WTC11 (cell line): ENCODE data around the gene LAMC2. TPM values are rescaled to one million over a fixed set of nuclear protein-coding genes. Genes with fewer than 3 reads are reported as not detected.

Source experiments
- ATAC-seq: fragments of 200-7000 bp; cut with Tn5 transposase; 2 replicates; pipeline ENCODE4 v1.10.0; 2021; ENCODE audit warnings: mild to moderate bottlenecking, moderate library complexity
- CTCF ChIA-PET: fragments of 300-600 bp; sonication (Branson Sonifier 250); formaldehyde crosslinking; loops from one replicate; lab custom pipeline; 2021; ENCODE audit warnings: antibody characterized with exemption; lab: Charles Lee
- POLR2A ChIA-PET: fragments of 350-600 bp; sonication (Branson Sonifier 250); formaldehyde crosslinking; loops from one replicate; lab custom pipeline; 2021; ENCODE audit warnings: antibody characterized with exemption; lab: Charles Lee
- DNase-seq: peaks from one replicate; pipeline ENCODE4 v3.0.0; 2021; ENCODE audit warnings: low spot score
- H3K27ac Mint-ChIP-seq: 2 replicates; pipeline ENCODE4 v1.8.0; 2021; ENCODE audit warnings: mixed read lengths
- H3K27me3 Mint-ChIP-seq: 2 replicates; pipeline ENCODE4 v1.8.0; 2021; ENCODE audit warnings: low read depth, mild to moderate bottlenecking, moderate library complexity, mixed read lengths
- H3K36me3 Mint-ChIP-seq: 2 replicates; pipeline ENCODE4 v1.8.0; 2021; ENCODE audit warnings: mixed read lengths
- H3K4me1 Mint-ChIP-seq: 2 replicates; pipeline ENCODE4 v1.8.0; 2022; ENCODE audit warnings: mixed read lengths
- H3K4me3 Mint-ChIP-seq: 2 replicates; pipeline ENCODE4 v1.8.0; 2021; ENCODE audit warnings: mild to moderate bottlenecking, moderate library complexity, mixed read lengths
- H3K9me3 Mint-ChIP-seq: 2 replicates; pipeline ENCODE4 v1.8.0; 2021; ENCODE audit warnings: mixed read lengths
- ESRRA ChIP-seq: sonication (generic); formaldehyde crosslinking; IDR thresholded peaks from 2 replicates; pipeline ENCODE4 v1.8.1; 2022; ENCODE audit warnings: mild to moderate bottlenecking, missing genetic modification reagents, borderline replicate concordance
- ETV6 ChIP-seq: sonication (generic); formaldehyde crosslinking; IDR thresholded peaks from 2 replicates; pipeline ENCODE4 v1.8.1; 2022; ENCODE audit warnings: mild to moderate bottlenecking, missing genetic modification reagents
- JUN ChIP-seq: sonication (generic); formaldehyde crosslinking; IDR thresholded peaks from 2 replicates; pipeline ENCODE4 v1.8.0; 2023; ENCODE audit warnings: mild to moderate bottlenecking, missing genetic modification reagents
- MXD4 ChIP-seq: fragments of 250-450 bp; sonication (Bioruptor Pico); IDR thresholded peaks from 2 replicates; pipeline ENCODE4 v1.8.0; 2021; ENCODE audit warnings: mild to moderate bottlenecking, moderate library complexity, borderline replicate concordance
- NFATC4 ChIP-seq: fragments of 250-450 bp; sonication (Bioruptor Pico); IDR thresholded peaks from 2 replicates; pipeline ENCODE4 v1.9.0; 2021; ENCODE audit warnings: mild to moderate bottlenecking
- SMAD4 ChIP-seq: sonication (generic); formaldehyde crosslinking; IDR thresholded peaks from 2 replicates; pipeline ENCODE4 v1.8.0; 2022; ENCODE audit warnings: mild to moderate bottlenecking, missing genetic modification reagents
- TCF7 ChIP-seq: sonication (generic); formaldehyde crosslinking; IDR thresholded peaks from 2 replicates; pipeline ENCODE4 v1.8.0; 2022; ENCODE audit warnings: mild to moderate bottlenecking, low read depth, missing genetic modification reagents, moderate library complexity
- total RNA-seq: library from RNA; stranded (reverse); gene quantifications from 3 replicates; pipeline ENCODE4 v1.2.3, GENCODE V29; 2021
- TF ChIP-seq, protein P1 (sequence below): fragments of 250-450 bp; sonication (Bioruptor Pico); IDR thresholded peaks from 2 replicates; pipeline ENCODE4 v1.9.0; 2021; ENCODE audit warnings: mild to moderate bottlenecking
- TF ChIP-seq, protein P2 (sequence below): sonication (generic); formaldehyde crosslinking; IDR thresholded peaks from 2 replicates; pipeline ENCODE4 v1.8.1; 2023; ENCODE audit warnings: mild to moderate bottlenecking, missing genetic modification reagents
- TF ChIP-seq, protein P3 (sequence below): sonication (generic); formaldehyde crosslinking; IDR thresholded peaks from 2 replicates; pipeline ENCODE4 v1.8.1; 2023; ENCODE audit warnings: mild to moderate bottlenecking, missing genetic modification reagents, moderate library complexity
- TF ChIP-seq, protein P4 (sequence below): fragments of 250-450 bp; sonication (Bioruptor Pico); IDR thresholded peaks from 2 replicates; pipeline ENCODE4 v2.1.2; 2022; ENCODE audit warnings: mild to moderate bottlenecking, moderate library complexity
- TF ChIP-seq, protein P5 (sequence below): fragments of 250-450 bp; sonication (Bioruptor Pico); IDR thresholded peaks from 2 replicates; pipeline ENCODE4 v1.9.0; 2021; ENCODE audit warnings: mild to moderate bottlenecking, borderline replicate concordance
- TF ChIP-seq, protein P6 (sequence below): sonication (generic); formaldehyde crosslinking; IDR thresholded peaks from 2 replicates; pipeline ENCODE4 v1.8.0; 2023; ENCODE audit warnings: missing genetic modification reagents
- TF ChIP-seq, protein P7 (sequence below): sonication (generic); formaldehyde crosslinking; IDR thresholded peaks from 2 replicates; pipeline ENCODE4 v1.8.0; 2022; ENCODE audit warnings: missing genetic modification reagents
- TF ChIP-seq, protein P8 (sequence below): sonication (generic); formaldehyde crosslinking; IDR thresholded peaks from 2 replicates; pipeline ENCODE4 v1.8.1; 2023; ENCODE audit warnings: mild to moderate bottlenecking, moderate library complexity, missing genetic modification reagents
- TF ChIP-seq, protein P9 (sequence below): sonication (generic); formaldehyde crosslinking; IDR thresholded peaks from 2 replicates; pipeline ENCODE4 v1.8.1; 2022; ENCODE audit warnings: missing genetic modification reagents, borderline replicate concordance

The LAMC2 gene
- total RNA-seq, 1 experiment from 2014 or later, result 7.9 TPM

DNA sequence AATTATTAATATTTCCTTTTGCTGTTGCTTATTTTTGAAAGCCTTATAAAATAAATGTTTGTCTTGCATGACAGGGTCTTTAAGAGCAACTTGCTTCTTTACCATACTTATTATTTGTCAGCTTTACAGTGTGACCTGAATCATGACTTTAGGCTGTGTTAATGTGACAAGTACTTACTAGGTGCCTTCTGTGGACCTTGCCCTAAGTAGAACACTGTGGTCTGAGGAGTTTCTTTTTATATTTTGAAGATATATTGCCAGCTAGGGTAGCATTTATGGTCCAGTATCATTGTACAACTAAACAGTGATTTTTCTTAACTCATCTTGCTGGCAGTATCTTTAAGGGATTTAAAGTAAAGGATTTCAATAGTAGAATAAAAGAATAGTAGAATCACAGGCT, 45.4 kb upstream of the LAMC2 start:
- Mint-ChIP-seq H3K9me3 (no peaks in the 10 kb centered on the region), H3K27ac (no peak overlapping the region), H3K4me3 (no peak overlapping the region), H3K36me3 (peaks cover 41% of the 10 kb centered on the region), H3K27me3 (no peaks in the 10 kb centered on the region), H3K4me1 (no peaks in the 10 kb centered on the region)
- ChIA-PET POLR2A (no interaction called here), CTCF (interaction anchor here (1.2 kb wide), 1 partner anchor 87 kb away, joined by 4 read pairs; no protein-coding TSS in a partner anchor)
- ATAC-seq (no peak), DNase-seq (no peak)
- TF ChIP-seq, protein P1, sequence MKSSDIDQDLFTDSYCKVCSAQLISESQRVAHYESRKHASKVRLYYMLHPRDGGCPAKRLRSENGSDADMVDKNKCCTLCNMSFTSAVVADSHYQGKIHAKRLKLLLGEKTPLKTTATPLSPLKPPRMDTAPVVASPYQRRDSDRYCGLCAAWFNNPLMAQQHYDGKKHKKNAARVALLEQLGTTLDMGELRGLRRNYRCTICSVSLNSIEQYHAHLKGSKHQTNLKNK (CRISPR knock-in tag), result no peak
- TF ChIP-seq, protein P2, sequence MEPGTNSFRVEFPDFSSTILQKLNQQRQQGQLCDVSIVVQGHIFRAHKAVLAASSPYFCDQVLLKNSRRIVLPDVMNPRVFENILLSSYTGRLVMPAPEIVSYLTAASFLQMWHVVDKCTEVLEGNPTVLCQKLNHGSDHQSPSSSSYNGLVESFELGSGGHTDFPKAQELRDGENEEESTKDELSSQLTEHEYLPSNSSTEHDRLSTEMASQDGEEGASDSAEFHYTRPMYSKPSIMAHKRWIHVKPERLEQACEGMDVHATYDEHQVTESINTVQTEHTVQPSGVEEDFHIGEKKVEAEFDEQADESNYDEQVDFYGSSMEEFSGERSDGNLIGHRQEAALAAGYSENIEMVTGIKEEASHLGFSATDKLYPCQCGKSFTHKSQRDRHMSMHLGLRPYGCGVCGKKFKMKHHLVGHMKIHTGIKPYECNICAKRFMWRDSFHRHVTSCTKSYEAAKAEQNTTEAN, result no peak
- no peak for TF ChIP-seq SMAD4 (CRISPR knock-in tag)
- no peak for TF ChIP-seq NFATC4 (CRISPR knock-in tag)
- TF ChIP-seq, protein P3, sequence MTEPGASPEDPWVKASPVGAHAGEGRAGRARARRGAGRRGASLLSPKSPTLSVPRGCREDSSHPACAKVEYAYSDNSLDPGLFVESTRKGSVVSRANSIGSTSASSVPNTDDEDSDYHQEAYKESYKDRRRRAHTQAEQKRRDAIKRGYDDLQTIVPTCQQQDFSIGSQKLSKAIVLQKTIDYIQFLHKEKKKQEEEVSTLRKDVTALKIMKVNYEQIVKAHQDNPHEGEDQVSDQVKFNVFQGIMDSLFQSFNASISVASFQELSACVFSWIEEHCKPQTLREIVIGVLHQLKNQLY (CRISPR knock-in tag), result no peak
- TF ChIP-seq TCF7 (CRISPR knock-in tag), result no peak
- no peak for TF ChIP-seq MXD4 (CRISPR knock-in tag)
- TF ChIP-seq, protein P4, sequence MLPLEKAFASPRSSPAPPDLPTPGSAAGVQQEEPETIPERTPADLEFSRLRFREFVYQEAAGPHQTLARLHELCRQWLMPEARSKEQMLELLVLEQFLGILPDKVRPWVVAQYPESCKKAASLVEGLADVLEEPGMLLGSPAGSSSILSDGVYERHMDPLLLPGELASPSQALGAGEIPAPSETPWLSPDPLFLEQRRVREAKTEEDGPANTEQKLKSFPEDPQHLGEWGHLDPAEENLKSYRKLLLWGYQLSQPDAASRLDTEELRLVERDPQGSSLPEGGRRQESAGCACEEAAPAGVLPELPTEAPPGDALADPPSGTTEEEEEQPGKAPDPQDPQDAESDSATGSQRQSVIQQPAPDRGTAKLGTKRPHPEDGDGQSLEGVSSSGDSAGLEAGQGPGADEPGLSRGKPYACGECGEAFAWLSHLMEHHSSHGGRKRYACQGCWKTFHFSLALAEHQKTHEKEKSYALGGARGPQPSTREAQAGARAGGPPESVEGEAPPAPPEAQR (CRISPR knock-in tag), result no peak
- TF ChIP-seq, protein P5, sequence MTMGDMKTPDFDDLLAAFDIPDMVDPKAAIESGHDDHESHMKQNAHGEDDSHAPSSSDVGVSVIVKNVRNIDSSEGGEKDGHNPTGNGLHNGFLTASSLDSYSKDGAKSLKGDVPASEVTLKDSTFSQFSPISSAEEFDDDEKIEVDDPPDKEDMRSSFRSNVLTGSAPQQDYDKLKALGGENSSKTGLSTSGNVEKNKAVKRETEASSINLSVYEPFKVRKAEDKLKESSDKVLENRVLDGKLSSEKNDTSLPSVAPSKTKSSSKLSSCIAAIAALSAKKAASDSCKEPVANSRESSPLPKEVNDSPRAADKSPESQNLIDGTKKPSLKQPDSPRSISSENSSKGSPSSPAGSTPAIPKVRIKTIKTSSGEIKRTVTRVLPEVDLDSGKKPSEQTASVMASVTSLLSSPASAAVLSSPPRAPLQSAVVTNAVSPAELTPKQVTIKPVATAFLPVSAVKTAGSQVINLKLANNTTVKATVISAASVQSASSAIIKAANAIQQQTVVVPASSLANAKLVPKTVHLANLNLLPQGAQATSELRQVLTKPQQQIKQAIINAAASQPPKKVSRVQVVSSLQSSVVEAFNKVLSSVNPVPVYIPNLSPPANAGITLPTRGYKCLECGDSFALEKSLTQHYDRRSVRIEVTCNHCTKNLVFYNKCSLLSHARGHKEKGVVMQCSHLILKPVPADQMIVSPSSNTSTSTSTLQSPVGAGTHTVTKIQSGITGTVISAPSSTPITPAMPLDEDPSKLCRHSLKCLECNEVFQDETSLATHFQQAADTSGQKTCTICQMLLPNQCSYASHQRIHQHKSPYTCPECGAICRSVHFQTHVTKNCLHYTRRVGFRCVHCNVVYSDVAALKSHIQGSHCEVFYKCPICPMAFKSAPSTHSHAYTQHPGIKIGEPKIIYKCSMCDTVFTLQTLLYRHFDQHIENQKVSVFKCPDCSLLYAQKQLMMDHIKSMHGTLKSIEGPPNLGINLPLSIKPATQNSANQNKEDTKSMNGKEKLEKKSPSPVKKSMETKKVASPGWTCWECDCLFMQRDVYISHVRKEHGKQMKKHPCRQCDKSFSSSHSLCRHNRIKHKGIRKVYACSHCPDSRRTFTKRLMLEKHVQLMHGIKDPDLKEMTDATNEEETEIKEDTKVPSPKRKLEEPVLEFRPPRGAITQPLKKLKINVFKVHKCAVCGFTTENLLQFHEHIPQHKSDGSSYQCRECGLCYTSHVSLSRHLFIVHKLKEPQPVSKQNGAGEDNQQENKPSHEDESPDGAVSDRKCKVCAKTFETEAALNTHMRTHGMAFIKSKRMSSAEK (CRISPR knock-in tag), result no peak
- TF ChIP-seq, protein P6, sequence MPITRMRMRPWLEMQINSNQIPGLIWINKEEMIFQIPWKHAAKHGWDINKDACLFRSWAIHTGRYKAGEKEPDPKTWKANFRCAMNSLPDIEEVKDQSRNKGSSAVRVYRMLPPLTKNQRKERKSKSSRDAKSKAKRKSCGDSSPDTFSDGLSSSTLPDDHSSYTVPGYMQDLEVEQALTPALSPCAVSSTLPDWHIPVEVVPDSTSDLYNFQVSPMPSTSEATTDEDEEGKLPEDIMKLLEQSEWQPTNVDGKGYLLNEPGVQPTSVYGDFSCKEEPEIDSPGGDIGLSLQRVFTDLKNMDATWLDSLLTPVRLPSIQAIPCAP (CRISPR knock-in tag), result no peak
- TF ChIP-seq, protein P7, sequence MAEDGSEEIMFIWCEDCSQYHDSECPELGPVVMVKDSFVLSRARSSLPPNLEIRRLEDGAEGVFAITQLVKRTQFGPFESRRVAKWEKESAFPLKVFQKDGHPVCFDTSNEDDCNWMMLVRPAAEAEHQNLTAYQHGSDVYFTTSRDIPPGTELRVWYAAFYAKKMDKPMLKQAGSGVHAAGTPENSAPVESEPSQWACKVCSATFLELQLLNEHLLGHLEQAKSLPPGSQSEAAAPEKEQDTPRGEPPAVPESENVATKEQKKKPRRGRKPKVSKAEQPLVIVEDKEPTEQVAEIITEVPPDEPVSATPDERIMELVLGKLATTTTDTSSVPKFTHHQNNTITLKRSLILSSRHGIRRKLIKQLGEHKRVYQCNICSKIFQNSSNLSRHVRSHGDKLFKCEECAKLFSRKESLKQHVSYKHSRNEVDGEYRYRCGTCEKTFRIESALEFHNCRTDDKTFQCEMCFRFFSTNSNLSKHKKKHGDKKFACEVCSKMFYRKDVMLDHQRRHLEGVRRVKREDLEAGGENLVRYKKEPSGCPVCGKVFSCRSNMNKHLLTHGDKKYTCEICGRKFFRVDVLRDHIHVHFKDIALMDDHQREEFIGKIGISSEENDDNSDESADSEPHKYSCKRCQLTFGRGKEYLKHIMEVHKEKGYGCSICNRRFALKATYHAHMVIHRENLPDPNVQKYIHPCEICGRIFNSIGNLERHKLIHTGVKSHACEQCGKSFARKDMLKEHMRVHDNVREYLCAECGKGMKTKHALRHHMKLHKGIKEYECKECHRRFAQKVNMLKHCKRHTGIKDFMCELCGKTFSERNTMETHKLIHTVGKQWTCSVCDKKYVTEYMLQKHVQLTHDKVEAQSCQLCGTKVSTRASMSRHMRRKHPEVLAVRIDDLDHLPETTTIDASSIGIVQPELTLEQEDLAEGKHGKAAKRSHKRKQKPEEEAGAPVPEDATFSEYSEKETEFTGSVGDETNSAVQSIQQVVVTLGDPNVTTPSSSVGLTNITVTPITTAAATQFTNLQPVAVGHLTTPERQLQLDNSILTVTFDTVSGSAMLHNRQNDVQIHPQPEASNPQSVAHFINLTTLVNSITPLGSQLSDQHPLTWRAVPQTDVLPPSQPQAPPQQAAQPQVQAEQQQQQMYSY (CRISPR knock-in tag), result no peak
- no peak for TF ChIP-seq JUN (CRISPR knock-in tag)
- TF ChIP-seq, protein P8, sequence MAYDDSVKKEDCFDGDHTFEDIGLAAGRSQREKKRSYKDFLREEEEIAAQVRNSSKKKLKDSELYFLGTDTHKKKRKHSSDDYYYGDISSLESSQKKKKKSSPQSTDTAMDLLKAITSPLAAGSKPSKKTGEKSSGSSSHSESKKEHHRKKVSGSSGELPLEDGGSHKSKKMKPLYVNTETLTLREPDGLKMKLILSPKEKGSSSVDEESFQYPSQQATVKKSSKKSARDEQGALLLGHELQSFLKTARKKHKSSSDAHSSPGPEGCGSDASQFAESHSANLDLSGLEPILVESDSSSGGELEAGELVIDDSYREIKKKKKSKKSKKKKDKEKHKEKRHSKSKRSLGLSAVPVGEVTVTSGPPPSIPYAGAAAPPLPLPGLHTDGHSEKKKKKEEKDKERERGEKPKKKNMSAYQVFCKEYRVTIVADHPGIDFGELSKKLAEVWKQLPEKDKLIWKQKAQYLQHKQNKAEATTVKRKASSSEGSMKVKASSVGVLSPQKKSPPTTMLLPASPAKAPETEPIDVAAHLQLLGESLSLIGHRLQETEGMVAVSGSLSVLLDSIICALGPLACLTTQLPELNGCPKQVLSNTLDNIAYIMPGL (CRISPR knock-in tag), result no peak
- no peak for TF ChIP-seq ETV6
- TF ChIP-seq ESRRA (CRISPR knock-in tag), result no peak
- TF ChIP-seq, protein P9, sequence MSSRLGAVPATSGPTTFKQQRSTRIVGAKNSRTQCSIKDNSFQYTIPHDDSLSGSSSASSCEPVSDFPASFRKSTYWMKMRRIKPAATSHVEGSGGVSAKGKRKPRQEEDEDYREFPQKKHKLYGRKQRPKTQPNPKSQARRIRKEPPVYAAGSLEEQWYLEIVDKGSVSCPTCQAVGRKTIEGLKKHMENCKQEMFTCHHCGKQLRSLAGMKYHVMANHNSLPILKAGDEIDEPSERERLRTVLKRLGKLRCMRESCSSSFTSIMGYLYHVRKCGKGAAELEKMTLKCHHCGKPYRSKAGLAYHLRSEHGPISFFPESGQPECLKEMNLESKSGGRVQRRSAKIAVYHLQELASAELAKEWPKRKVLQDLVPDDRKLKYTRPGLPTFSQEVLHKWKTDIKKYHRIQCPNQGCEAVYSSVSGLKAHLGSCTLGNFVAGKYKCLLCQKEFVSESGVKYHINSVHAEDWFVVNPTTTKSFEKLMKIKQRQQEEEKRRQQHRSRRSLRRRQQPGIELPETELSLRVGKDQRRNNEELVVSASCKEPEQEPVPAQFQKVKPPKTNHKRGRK, result no peak
